ENCODE results near the gene ITSN2.

The ITSN2 gene

DNA sequence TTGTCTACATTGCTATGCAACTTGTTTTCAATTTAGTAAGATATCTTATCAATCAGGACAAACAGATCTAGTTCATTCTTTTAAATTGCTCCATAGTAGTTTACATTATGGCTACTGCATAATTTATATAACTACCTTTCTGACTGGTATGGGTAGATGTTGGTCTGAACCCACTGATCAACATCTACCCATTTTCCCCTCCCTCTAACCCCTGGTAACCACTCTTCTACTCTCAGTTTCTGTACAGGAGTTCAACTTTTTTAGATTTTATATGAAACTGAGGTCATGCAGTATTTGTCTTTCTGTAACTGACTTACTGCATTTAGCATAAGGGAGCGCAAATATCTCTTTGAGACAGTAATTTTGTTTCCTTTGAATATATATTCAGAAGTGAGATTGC lies 73.2 kb downstream of the ITSN2 start:
- POLR2A ChIA-PET, result no interaction called here
- TF ChIP-seq, protein P1, sequence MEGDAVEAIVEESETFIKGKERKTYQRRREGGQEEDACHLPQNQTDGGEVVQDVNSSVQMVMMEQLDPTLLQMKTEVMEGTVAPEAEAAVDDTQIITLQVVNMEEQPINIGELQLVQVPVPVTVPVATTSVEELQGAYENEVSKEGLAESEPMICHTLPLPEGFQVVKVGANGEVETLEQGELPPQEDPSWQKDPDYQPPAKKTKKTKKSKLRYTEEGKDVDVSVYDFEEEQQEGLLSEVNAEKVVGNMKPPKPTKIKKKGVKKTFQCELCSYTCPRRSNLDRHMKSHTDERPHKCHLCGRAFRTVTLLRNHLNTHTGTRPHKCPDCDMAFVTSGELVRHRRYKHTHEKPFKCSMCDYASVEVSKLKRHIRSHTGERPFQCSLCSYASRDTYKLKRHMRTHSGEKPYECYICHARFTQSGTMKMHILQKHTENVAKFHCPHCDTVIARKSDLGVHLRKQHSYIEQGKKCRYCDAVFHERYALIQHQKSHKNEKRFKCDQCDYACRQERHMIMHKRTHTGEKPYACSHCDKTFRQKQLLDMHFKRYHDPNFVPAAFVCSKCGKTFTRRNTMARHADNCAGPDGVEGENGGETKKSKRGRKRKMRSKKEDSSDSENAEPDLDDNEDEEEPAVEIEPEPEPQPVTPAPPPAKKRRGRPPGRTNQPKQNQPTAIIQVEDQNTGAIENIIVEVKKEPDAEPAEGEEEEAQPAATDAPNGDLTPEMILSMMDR (IDR thresholded peaks at IDR 0.05; ENCODE audit: control extremely low read depth, extremely low read depth, low read depth, missing control alignments), result no peak
- no peak for DNase-seq (ENCODE audit: extremely low spot score)
- CTCF ChIA-PET, result no interaction called here

DNA sequence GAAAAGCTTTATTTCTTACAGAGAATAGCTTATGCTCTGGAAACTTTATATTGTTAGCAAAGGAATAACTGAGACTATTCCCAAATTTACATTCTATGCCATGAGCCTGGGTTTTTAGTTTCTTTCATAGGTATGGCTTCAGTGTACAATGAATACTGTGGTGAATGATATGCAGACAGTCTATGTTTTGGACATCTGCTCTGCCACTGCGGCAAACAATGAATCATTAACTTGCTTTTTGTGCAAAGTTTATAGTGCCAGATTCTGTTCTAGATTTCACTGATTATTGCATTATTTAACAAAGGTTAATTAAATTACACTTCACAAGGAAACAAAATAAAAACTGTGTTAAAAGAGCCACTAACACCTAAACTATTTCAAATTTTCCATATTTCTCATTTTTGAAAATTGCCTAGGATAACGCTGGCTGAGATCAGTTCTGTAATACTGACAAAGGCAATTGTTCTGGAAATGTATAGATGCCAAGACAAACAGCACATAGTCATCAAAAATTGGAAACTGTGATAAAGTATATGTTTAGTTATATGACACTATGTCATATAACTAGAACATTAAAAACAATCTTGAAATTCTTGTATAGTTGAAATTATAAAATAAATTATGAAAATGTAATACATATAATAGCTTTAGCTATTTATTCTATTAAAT lies 74.7 kb downstream of the ITSN2 start:
- ChIA-PET POLR2A (no interaction called here), CTCF (interaction anchor here (1.3 kb wide), 1 partner anchor 11 kb away, joined by 4 read pairs; no protein-coding TSS in a partner anchor)
- DNase-seq (ENCODE audit: extremely low spot score), result no peak
- TF ChIP-seq, protein P1 (IDR thresholded peaks at IDR 0.05; ENCODE audit: control extremely low read depth, extremely low read depth, low read depth, missing control alignments), result no peak

DNA sequence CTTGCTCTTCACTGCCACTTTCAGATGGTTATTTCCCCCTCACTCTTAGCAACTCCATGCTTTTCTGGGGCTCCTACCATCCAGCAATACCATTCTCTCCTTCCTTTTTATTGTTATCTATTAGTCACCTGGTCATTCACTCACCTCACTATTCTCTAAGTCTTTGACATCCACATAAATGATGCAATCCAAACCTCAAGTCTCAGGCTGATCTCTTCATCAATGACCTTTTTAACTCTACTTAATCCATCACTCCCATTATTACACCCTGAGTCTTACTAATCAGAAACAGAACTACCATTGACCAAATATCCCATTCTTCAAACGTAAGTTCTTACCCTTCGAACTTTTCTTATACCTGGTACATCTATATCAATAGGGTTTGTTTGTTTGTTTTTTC lies 79.7 kb downstream of the ITSN2 start:
- POLR2A ChIA-PET, result no interaction called here

DNA sequence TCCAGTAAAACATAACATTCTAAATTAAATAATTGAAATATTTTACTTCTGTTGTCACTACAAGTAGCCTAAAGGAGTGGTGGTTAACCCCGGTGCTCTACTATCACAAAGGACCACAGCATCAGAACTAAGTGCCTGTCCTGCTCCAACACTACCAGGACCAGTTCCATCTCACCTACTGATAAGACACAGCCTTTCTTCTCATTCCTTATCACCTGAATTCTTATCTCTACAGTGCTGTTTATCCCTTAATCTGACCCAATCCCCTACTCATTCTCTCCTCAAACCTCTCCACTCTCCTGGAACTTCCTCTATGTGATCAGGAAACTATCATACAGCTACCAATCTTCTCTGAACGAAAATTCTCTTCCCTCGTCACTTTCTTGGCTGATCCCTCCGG lies 80.2 kb downstream of the ITSN2 start:
- CTCF ChIA-PET, result interaction anchor here (2.0 kb wide), 1 partner anchor 12 kb away, joined by 5 read pairs; no protein-coding TSS in a partner anchor
- no peak for DNase-seq (ENCODE audit: extremely low spot score)
- TF ChIP-seq, protein P1 (IDR thresholded peaks at IDR 0.05; ENCODE audit: control extremely low read depth, extremely low read depth, low read depth, missing control alignments), result no peak
- POLR2A ChIA-PET, result no interaction called here

More for the DNA sequence above, 79.7 kb downstream of the ITSN2 start:
- no peak for DNase-seq (ENCODE audit: extremely low spot score)
- CTCF ChIA-PET, result interaction anchor here (0.9 to 2.0 kb wide), 3 partner anchors 11 to 23 kb away, joined by 3 to 5 read pairs (median 4); no protein-coding TSS in a partner anchor
- TF ChIP-seq, protein P1 (IDR thresholded peaks at IDR 0.05; ENCODE audit: control extremely low read depth, extremely low read depth, low read depth, missing control alignments), result no peak

DNA sequence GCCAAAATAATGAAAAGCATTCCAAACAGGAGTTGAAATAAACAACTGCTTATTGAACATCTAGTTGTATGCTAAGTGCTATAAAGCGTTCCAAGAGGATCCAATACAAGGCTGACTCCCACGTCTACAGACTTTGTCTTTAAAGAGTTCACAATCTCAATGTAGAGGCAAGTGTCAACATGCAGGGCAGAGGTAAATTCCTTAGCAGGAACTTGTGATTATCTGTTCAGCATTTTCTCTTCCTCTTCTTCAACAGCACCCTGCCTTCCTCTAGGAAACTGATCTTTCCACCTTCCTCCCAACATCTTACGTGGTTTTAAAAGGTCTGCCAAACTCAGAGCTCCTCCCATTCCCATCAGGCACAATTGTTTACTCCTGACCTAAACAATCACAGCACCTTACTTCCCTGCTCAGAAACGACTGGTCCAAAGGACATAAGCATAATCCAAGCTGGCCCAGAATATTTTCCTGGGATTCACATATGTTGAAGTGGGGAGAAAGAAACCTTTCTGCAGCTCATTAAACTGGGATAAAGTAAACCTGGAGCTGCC lies 83.9 kb downstream of the ITSN2 start:
- DNase-seq (ENCODE audit: extremely low spot score), result no peak
- ChIA-PET CTCF (interaction anchor here (1.0 to 2.4 kb wide), 6 partner anchors 8 to 154 kb away, joined by 3 to 10 read pairs (median 4); no protein-coding TSS in a partner anchor), POLR2A (no interaction called here)
- TF ChIP-seq, protein P1 (IDR thresholded peaks at IDR 0.05; ENCODE audit: control extremely low read depth, extremely low read depth, low read depth, missing control alignments), result no peak

DNA sequence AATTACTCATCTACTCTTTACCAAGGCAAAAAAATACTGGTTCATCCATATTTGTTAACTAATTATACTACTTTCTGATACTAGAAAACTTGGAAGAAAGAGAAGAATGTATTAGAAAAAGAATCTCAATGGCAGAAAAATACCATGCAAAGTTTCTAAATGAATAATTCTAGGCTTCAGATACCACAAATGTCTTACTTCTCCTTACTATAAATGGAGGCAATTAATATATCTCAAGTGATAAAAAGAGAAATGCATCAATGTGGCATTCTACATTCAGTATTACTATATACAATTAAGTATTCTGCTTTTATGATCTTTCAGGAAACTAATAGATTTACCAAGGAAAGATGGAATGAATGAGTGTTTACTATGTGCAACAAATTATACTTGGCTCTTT lies 85.5 kb downstream of the ITSN2 start:
- DNase-seq (ENCODE audit: extremely low spot score), result no peak
- CTCF ChIA-PET, result interaction anchor here (1.1 kb wide), 1 partner anchor 11 kb away, joined by 4 read pairs; no protein-coding TSS in a partner anchor
- POLR2A ChIA-PET, result no interaction called here
- TF ChIP-seq, protein P1 (IDR thresholded peaks at IDR 0.05; ENCODE audit: control extremely low read depth, extremely low read depth, low read depth, missing control alignments), result no peak
